ENCODE results near the gene NPB.
A peak's percentile ranks its signal among the peaks of the same experiment; 100 is the strongest.
"Not testable (repeated sequence)": the region's sequence is repeated elsewhere in the genome, so short reads cannot be mapped to it uniquely, and the experiment has no call there.

Gene NPB

DNA sequence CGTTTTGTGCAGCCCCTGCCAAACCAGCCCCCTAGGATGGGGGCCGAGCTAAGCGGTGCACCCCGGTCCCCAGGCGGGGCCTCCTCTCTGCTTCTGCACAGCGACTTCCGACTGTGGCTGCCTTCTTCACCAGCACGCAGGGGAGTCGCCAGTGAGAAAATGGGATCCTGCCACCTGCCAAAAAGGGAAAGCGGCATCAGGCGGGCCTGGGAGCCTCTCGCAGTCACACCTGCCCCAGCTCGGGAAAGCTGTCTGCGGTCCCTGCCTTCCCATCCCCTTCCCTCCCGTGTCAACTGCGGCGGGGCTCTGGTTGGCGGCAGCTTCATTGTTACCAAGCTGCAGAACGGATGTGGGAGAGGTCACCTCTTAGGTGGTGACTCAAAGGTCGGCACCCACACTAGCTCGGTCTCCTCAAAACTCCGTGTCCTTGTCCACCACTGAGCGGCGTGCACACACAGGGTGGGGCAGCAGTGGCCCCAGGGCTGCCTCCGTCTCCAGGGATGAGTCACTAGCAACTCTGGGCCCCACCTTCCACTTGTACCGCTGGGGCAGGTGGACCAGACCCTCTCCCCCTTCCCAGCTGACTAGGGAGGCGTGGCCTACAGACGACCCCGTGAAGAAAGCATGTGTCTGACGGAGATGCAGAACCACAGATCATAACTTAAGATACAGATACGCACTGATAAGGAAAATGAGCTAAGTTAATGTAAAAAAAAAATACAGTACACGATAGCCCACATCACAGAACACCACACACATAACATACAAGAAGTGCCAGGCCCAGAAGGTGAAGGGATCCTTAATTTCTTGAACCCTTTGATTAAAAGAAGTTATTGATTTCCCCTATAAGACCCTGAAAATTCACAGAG is 10.6 kb downstream of the NPB start:
- DNase-seq, result no peak

DNA sequence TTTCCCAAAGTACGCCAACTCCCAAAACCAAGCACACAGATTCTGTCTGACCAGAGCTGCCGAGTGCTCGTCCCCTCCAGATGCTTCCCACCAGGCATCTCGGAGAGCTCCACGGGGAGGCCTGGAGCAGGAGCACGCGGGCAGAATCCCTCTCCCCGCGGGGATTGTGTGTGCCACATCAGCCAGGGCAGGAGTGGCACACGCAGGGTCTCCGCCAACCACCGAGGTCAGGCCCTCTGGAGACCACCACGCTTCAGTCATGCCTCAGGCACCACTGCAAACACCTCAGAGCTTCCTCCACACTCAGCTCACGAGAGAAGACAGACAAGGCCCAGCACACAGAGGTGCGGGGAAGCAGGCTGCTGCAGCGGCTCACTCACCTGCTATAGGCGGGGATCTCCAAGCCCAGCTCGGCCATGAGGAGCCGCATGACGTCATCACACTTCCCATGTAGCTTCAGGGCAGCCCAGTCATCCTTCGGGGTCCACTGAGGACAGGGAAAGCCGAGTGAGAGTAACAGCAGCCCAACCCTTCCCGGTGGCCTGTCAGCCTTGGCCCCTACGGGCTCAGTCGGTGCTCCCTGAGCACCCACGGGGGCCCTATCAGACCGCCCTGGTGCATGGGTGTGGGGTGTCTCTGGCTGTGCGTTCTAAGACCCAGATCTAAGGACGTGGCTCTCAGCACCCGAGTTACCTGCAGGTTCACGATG is 11.5 kb downstream of the NPB start:
- no peak for DNase-seq

DNA sequence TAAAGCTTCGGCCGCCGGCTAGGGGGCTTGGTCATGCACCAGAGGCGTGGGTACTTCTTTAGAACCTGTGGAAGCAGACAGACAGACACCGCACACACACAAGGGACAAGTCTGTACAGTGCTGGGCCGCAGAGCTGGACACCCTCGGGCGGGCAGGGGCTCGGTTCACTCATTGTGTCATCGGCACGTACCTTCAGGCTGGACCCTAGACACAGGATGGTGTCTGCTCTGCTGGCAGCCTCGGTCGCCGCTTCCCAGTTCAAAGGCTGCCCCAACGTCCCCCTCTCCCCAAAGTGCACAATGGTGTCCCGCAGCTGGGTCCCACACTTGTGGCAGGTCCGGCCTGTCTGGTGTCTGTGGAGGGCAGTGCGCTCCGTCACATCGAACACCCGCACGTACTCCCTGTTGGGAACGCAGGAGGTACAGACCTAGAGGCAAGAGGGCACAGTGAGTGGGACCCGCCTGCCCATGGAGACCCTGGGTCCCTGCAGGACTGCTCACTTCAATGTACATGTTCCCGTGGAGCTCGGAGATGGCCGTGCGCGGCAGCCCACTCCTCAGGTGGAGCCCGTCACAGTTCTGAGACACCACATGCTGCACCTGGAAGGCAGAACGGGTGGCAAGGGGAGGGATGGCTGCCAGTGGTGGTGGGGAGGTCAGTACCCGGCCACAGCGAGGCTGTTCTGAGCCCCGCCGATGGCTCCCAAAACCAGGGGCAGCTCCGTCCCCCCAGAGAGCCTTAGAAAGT is 12.2 kb downstream of the NPB start:
- DNase-seq, result no peak

DNA sequence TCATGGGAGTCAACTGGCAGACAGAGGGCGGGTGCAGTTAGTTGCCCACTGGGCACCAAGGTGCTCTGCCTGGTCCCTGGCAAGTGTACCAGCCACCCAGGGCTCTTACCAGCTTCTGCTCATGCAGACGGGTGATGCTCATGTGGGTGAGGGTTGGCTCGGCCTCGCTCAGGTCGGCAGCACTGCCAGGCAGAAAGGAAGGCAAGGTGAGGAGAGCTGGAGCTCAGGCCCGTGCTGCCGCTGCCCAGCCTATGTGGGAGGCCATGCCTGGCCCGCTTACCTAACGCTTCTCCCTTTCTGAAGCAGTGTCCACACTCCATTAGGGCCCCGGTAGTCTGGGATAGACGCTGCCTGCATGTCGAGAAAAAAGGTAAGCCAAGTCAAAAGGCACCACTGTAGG is 13.3 kb downstream of the NPB start:
- no peak for DNase-seq

DNA sequence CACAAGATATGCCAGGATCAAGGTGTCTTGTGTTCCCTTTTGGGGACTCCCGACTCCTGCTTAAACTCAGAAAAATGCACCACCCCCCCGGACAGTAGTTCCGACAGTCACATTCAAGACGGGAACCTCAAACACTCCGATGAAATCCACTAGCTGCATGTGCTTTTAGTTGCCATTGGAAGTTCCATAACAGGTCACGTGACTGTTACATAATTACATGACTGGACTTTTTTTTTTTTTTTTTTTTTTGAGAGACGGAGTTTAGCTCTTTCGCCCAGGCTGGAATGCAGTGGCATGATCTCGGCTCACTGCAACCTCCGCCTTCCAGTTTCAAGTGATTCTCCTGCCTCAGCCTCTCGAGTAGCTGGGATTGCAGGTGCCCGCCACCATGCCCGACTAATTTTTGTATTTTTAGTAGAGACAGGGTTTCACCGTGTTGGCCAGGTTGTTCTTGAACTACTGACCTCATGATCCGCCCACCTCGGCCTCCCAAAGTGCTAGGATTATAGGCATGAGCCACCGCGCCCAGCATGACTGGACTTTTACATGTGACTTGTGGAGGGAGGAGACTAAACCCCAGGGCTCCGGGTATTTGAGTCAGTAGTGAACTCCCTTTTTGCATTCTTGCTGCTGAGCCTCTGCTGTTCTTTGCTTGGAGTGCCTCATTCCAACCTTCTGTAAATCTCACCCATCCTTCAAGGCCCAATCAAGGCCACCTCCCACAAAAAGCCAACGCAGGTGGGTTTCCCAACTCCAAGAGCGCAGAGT is 14.4 kb downstream of the NPB start:
- DNase-seq, result no peak

DNA sequence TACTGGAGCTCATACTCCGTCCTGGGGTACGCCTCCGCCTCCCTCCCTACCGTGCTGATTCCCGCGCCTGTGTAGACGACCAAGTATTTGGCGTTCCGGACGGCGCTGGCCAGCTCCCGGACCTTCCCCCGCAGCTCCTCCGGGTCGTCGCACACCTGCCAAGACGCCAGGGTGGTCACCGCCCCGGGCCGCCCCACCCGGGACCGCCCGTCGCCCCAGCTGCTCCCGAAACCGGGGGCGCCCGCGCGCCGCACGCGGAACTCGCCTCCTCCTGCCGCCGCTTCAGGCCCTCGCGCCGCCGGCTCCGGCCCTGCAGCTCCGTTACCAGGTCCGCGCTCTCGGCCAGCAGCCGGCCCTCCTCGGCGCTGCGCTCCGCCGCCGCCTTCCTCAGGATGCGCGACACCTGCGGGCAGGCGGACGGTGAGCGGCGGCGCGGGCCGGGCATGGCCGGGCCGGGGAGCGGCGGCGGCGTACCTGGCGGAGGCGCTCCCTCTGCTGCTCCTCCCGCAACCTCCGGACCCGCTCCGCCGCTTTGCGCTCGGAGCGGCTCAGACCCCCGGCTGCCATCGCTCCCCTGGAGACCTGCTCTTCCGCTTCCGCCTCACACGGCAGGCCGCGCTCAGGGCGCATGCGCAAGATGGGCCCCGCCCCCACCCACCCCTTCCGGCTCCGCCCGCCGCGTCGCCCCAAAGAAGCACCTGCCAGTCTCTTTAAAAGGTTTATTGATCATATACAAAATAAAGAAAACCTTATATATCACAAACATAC is 15.7 kb downstream of the NPB start, which contains the start of gene SIRT7:
Gene SIRT7, minus strand, starts transcription at position 612 of the 768 bp plus-strand sequence. Its CDS starts 45 bp downstream, at position 567.
- peak; percentile 67 for DNase-seq

DNA sequence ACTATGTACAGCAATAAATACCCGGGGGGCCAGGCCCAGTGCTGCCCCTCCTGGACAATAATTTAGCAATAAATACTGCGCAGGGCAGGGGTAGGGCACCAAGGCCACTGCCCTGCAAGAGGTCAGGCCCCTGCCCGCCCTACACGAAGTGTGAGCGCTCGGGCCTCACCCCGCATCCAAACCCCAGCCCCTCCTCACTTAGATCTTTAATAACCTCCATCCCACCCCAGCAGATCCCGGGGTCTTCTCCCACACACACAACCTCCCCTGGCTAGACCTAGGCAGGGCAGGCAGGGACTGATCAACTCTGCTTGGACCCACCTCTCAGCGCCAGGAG is 16.3 kb downstream of the NPB start:
- not testable (repeated sequence) for DNase-seq

DNA sequence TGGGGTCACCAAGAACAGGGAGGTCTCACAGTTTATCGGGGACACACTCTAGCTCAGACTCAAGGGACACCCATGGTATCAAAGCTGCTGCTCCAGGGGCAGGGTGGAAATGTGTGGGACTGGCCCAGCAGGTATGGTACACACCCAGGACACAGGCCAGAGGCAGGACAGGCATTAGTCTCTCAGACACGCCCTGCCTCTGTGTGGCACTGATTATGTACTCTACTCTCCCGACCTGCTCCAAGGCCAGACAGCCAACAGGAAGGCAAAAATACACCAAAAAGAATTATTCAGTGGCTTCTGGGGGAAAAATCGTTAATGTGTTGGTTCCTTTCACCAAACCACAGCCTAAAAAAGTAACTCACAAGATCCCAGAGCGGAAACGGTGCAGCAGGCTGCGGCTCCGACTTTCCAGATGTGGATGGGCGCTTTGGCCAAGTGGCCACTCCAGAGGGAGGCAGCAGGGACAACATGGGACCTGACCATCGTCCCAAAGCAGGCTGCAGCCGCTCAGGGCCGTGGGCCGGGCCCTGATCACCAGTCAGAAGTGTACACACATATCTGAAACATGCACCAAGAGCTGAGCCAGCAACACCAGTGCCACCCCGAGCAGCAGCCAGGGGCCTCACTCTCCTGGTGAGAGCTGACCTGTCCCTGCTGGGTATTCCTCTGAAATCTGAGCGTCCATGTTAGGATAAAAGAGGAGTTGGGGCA is 17.0 kb downstream of the NPB start:
- DNase-seq, result no peak

DNA sequence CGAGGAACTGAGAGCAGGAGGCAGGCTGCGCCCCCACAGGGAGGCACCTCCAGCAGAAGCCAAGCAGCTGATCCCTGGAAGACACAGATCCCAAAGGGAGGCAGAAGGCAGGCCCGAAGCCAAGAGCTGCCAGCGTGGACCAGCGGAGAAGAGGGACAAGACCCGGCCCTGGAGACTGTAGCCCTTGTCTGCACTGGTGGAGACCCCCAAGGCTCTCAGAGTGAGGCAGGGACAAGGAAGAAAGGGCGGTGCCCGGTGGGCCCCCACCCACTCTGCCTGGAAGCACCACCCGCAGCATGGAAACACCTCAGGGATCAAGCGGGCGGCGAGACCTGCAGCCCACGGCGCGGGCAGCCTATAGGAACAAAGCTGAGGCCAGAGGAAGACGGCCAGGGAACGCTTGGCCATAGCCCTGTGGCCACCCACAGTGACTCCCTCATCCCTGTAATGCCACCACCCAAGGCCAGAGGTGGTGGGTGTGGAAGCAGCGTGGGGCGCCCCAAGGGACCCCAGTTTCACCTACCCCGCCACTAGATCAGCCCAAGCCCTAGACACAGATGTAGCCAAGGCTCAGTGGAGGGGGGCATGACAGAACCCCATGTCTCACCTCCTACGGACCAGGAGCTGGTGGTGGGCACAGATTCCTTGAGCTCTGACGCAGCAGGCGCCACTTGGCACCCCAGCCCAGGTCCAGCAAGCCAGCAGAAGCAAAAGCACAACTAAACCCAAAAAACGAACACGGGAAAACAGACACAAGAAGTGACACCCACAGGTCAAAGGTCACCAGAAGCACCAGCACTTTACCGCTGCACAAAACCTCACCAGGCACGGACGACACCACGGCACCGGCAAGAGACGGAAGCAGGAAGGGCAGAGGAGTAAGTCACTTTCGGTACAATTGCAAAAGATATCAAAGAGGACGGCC is 18.8 kb downstream of the NPB start:
- no peak for DNase-seq

DNA sequence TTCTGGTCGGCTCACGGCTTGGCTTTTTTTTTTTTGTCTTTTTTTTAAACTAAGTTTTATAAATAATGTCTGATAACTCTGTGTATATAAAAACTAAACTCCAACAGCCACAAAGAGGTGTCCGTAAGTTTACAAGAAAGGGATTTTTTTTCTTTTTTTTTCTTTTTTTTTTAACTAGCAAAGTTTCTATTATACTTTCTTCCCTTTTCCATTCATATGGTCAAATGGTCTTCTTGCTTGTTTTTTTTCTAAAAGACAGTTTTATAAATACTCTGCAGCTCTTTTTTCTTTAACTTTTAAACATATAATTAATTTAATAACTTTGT is 19.5 kb downstream of the NPB start:
- DNase-seq, result no peak

DNA sequence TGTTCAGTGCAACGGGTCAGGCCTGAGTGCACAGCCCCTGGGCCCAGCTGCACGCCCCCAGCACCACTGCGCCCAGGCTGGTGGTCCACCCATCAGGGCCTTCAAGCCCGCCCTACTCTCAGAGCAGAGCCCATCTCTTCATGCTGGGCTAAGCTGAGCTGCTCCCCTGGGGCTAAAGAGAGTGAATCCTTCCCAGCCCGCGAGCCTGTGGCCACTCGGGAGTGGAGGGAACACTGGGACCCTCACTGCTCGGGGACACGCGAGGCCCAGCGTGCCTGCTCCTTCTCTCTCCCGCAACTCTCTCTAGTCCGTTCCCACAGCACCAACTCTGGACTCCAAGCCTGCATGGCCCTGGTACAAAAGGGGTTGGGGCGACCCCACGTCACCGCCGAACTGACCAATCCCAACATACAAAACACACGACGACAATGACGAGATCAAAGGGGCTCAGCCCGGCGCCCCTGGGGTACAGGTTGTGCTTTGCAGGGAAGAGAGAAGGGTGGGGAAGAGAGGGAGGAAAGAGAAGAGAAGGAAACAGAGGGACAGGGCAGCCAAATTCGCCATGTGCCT is 20.0 kb downstream of the NPB start:
- DNase-seq, result no peak

DNA sequence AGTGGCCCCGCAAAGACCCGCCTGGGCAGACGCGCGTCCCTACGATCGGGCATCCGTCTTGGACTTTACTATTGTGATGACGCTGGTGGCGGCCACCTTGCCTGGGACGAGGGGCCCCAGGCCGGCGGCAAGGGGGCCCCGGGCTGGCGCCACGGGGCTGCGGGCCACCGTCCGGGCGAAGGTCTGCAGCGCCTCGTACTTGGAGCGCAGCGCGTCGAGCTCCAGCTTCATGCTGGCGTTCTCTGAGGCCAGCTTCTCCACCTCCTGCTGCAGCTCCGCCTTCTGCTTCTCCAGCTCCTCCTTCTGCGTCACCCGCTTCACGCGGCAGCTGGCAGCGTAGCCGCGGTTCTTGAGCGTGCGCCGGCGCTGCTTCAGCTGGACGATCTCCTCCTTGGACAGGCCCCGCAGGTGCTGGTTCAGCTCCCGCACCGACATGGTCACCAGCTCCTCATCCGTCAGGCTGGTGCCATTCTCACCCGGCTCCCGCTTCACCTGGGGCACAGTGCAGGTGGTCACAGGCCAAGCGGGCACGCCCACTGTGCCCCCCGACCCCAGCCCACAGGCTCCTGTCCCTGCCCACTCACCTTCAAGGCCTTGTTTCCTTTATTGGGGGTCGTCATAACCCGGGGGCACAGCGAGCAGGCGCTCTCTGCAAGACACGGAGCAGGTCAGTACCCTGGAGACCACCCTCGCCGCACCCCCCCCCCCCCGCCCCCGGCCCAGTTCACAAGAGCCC is 20.7 kb downstream of the NPB start:
- no peak for DNase-seq

DNA sequence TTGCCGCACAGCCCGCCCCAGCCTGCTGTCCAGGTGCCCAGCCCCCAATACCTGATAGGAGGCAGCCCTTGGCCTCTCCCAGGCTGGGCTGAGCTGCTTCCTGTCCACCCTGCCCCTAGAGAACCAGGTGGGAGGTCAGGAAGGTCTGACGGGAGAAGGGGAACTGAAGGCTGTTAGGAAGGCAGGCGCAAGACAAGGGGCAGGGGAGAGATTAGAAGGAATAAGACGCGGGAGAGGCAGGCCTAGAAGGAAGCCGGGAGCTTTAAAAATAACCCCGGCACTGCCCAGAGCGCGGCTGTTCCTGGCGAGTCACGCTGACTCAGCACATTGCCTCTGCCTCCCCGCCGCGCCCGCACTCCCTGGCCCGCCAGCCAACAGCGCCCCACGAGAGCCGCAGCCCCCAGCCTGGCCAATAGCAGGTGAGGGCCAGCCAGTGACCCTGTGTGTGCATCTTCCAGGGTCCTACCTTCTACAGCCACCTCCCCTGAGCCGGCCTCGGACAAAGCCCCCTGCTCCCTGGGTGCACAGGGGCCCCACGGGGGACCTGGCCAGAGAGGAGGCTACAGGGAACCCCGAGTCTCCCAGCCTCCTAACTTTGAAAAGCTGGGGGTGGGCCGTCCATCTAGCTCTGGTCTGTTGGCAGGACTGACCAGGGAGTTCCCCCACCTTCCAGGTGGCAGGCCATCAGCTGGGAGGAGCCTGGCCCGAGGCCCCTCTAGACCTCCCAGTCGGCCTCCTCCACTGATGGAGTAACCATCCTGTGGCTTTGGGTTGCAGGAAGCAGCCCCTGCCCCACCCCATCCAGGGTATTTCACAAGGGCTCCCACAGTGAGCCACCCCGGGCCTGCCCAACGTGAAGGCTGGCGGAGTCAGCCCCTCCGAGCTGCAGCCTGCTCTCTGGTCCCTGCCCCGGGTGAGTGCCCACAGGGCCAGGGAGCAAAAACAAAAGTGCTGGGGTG is 21.5 kb downstream of the NPB start:
- DNase-seq, result peak; percentile 75

DNA sequence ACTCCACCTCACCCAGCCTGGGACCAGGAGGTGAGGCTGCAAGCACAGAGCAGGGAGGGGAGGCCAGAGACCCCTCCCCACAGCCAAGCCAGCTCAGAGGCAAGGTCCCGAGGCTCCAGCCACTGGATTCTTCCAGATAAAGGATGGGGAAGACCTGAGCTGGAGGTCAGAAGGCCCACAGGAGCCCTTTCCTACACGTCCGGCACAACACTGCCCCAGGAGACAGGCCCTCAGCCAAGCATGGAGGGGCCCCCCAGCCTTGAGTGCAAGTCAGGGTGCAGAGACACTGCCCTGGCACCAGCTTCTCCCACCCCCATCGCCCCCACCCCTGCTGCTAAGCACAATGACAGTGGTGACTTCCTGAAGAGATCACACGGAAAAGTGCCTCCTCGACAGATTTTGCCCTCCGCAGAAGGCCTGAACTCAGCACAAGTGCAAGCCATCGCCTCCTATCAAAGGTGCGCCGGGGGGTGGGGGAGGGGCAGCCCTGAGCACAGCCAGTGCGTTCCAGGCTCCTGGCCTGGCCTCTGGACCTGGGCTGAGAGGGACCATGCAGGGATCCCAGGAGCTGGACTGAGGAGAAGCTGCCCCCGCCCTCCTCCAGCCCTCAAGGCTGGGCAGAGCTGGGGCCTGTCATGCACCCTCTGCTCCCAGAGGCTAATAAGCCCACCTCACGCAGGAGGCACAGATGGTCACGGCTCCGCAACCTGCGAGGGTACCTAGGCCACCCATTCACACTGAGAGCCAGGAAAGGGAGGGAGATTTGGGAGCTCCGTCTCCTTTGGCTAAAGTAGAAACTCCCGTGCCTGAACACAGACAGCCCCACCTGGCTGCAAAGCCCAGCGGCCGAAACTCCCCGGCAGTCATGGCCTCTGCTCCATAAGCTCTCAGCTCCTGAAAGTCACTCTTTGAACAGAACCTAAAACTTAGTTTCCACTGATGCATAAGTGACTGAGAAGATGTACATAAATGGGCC is 22.8 kb downstream of the NPB start:
- DNase-seq, result no peak

DNA sequence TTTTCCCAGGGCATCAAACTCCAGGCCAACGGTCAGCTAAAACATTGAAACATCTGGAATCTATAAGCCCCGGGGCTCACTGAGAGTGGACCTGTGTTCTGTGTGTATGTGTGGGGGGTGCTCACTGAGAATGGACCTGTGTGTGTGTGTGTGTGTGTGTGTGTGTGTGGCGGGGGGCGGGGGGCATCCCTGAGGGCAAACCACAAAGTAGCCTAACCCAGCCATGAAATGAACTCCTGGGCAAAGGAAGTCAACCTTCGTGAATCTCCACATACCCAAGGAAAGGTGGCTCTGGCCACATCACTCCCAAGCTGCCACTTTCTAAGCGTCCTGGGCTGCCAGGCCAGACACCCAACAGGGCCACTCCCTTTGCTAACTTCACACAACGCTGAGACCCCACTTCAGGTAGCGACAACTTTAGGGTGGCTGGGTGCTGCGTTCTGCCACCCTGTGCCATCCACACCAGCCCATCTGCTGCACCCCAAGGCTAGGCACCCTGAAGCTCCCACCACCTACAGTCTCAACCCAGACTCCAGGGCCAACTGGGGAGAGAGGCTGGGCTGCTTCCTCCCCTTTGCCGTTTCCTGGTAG is 23.9 kb downstream of the NPB start:
- no peak for DNase-seq
